ENCODE data around the gene DLG2. TPM values are rescaled to one million over a fixed set of nuclear protein-coding genes. Genes with fewer than 3 reads are reported as not detected.
"Not testable (repeated sequence)": the region's sequence is repeated elsewhere in the genome, so short reads cannot be mapped to it uniquely, and the experiment has no call there.

DLG2 gene
- total RNA-seq, 1 donor = 3.0 TPM

DNA sequence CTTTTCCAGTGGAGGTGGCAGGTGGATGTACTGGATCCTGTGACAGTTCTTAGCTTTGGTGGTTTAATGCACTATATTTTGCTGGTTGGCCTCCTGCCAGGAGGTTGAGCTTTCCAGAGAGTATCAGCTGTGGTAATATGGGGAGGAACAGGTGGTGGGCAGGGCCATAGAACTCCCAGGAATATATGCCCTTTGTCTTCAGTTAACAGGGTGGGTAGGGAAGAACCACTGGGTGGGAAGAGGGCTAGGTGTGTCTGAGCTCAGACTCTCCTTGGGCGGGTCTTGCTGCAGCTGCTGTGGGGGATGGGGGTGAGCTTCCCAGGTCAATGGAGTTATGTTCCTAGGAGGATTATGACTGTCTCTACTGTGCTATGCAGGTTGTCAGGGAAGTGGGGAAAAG, 203.8 kb downstream of the DLG2 start:
- no peak for TF ChIP-seq CTCF (IDR thresholded peaks at IDR 0.05; ENCODE audit: insufficient read depth, low read length)
- DNase-seq (ENCODE audit: low read depth) = no peak
- H3K4me3 ChIP-seq (ENCODE audit: low read depth, low read length) = no peak overlapping the region

- TF ChIP-seq CTCF (IDR thresholded peaks at IDR 0.05; ENCODE audit: insufficient read depth, low read length) = no peak
- H3K4me3 ChIP-seq (ENCODE audit: low read depth, low read length) = no peak overlapping the region
These were observed 213.0 kb downstream of the DLG2 start for GRCh38 chr11:85414175-85414574.

GRCh38 chr11:85407648-85408047, 219.5 kb downstream of the DLG2 start:
- no peak for TF ChIP-seq CTCF (IDR thresholded peaks at IDR 0.05; ENCODE audit: insufficient read depth, low read length)
- no peak for DNase-seq (ENCODE audit: low read depth)
- no peak overlapping the region for H3K4me3 ChIP-seq (ENCODE audit: low read depth, low read length)

More at GRCh38 chr11:85414175-85414574, 213.0 kb downstream of the DLG2 start:
- DNase-seq (ENCODE audit: low read depth) = no peak

GRCh38 chr11:85406841-85407240, 220.3 kb downstream of the DLG2 start:
- no peak overlapping the region for H3K4me3 ChIP-seq (ENCODE audit: low read depth, low read length)
- no peak for DNase-seq (ENCODE audit: low read depth)
- TF ChIP-seq CTCF (IDR thresholded peaks at IDR 0.05; ENCODE audit: insufficient read depth, low read length) = no peak

DNA sequence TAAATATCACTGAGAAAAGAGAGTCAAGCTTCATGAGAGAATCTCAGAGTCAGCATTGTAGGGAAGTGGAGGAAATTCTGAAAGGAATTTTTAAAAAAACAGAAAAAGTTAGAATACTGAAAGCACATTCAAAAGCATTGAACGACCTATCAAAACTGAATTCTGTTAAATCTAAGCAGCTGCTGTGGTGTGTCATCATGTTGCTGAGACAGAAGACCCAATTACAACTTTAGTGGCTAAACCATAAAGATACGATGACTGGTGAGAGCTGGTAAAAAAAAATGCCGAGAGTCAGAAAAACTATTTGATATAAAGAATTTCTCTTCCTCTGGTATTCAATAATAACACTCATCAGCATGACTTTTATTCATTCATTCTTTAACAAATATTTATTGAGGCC, 220.8 kb downstream of the DLG2 start:
- H3K4me3 ChIP-seq (ENCODE audit: low read depth, low read length) = no peak overlapping the region
- no peak for DNase-seq (ENCODE audit: low read depth)
- TF ChIP-seq CTCF (IDR thresholded peaks at IDR 0.05; ENCODE audit: insufficient read depth, low read length) = no peak

GRCh38 chr11:85395515-85396055, 231.6 kb downstream of the DLG2 start:
- DNase-seq (ENCODE audit: low read depth); H3K4me3 ChIP-seq (ENCODE audit: low read depth, low read length): not testable (repeated sequence)

DNA sequence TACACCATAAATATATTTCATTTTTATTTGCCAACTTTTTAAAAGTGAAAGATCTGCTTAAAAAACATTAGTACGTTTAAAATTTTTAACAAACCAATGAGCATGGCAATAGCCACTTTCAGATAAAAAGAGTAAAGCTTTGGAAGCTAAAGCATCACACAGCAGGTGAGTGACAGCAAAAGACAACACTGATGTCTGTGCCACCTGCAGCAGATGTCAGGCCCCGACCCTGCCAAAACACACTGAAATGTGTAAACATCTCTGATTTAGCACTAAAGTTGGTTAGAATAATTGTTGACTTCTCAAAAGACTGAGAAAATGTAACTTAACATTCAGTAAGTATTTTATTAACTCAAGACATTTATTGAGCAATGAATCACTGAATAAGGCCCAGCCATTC, 232.9 kb downstream of the DLG2 start:
- no peak for TF ChIP-seq CTCF (IDR thresholded peaks at IDR 0.05; ENCODE audit: insufficient read depth, low read length)
- DNase-seq (ENCODE audit: low read depth) = no peak
- H3K4me3 ChIP-seq (ENCODE audit: low read depth, low read length) = no peak overlapping the region
